Natural killer cell (primary cell): ENCODE results near the gene SVEP1. TPM values are rescaled to one million over a fixed set of nuclear protein-coding genes. Genes with fewer than 3 reads are reported as not detected.
"Not testable (repeated sequence)": the region's sequence is repeated elsewhere in the genome, so short reads cannot be mapped to it uniquely, and the experiment has no call there.

Experiments
- ATAC-seq, 3 donors: fragments of 150-1000 bp in 2 of 3; fragments of 200-7000 bp in 1 of 3; cut with Tn5 transposase; 1 replicate in 1 of 3; 2 replicates in 2 of 3; pipeline ENCODE4 v1.10.0; 2021; ENCODE audit warnings: mild to moderate bottlenecking in 2 of 3, moderate library complexity in 2 of 3
- DNase-seq, 2 donors: peaks; one replicate each; pipeline versions ENCODE4 v3.0.0 to v3.0.0-alpha.2; 2013 to 2021; ENCODE audit warnings: mixed read lengths in 1 of 2
- H3K27ac ChIP-seq: one replicate; pipeline ENCODE4 v1.5.1; 2013; ENCODE audit warnings: mild to moderate bottlenecking, low read length
- H3K27me3 ChIP-seq: one replicate; pipeline ENCODE4 v1.6.1; 2013; ENCODE audit warnings: low read length; ENCODE audit not compliant: control insufficient read depth, insufficient read depth
- H3K36me3 ChIP-seq: one replicate; pipeline ENCODE4 v1.6.1; 2013; ENCODE audit warnings: low read length; ENCODE audit not compliant: control insufficient read depth, insufficient read depth
- H3K4me1 ChIP-seq: one replicate; pipeline ENCODE4 v1.6.1; 2013; ENCODE audit warnings: low read length; ENCODE audit not compliant: control insufficient read depth, insufficient read depth
- H3K4me3 ChIP-seq: one replicate; pipeline ENCODE4 v1.5.1; 2013; ENCODE audit warnings: low read length
- H3K9me3 ChIP-seq: one replicate; pipeline ENCODE4 v1.6.1; 2013; ENCODE audit warnings: low read length; ENCODE audit not compliant: control insufficient read depth, insufficient read depth
- H3K27ac Mint-ChIP-seq, 2 donors: one replicate each; pipeline ENCODE4 v1.8.0; 2022; ENCODE audit warnings: mild to moderate bottlenecking in 2 of 2, mixed read lengths in 2 of 2, moderate library complexity in 1 of 2
- H3K27me3 Mint-ChIP-seq, 2 donors: one replicate each; pipeline ENCODE4 v1.8.0; 2022; ENCODE audit warnings: low read depth in 2 of 2, mixed read lengths in 2 of 2
- H3K36me3 Mint-ChIP-seq: one replicate; pipeline ENCODE4 v1.8.0; 2022; ENCODE audit warnings: mixed read lengths
- H3K4me1 Mint-ChIP-seq, 2 donors: one replicate each; pipeline ENCODE4 v1.8.0; 2022; ENCODE audit warnings: mixed read lengths in 2 of 2
- H3K4me3 Mint-ChIP-seq: one replicate; pipeline ENCODE4 v1.8.0; 2022; ENCODE audit warnings: mild to moderate bottlenecking, moderate library complexity, mixed read lengths
- H3K9me3 Mint-ChIP-seq, 2 donors: one replicate each; pipeline ENCODE4 v1.8.0; 2022; ENCODE audit warnings: mixed read lengths in 2 of 2
- WGBS: methylation state at CpG from one replicate; pipeline ENCODE4 v1.1.7; 2013; ENCODE audit warnings: missing lambda C conversion rate; ENCODE audit not compliant: insufficient coverage; 5-methylcytosine and 5-hydroxymethylcytosine counted together
- intact Hi-C: fragments of 100-400 bp; cut with micrococcal nuclease; formaldehyde crosslinking; loops from one replicate; pipeline ENCODE4 v1.14.2; 2022
- total RNA-seq, 4 donors: library from RNA; stranded (reverse); fragments of 120-200 nt in 1 of 4; gene quantifications; one replicate each; pipeline versions ENCODE4 v1.2.3 to v1.2.4, GENCODE V29; 2013 to 2022
- TF ChIP-seq, protein P1 (sequence below): fragments of 200-600 bp; IDR thresholded peaks from one replicate; pipeline ENCODE4 v1.8.0; 2022; ENCODE audit warnings: antibody characterized with exemption

The SVEP1 gene
- total RNA-seq, 3 donors from 2014 or later (not counting 1 experiment from before 2014, with no cell fraction given) = not detected

- Histone ChIP-seq H3K4me3 (no peak overlapping the region), H3K27me3 (no peaks in the 10 kb centered on the region), H3K27ac (no peak overlapping the region), H3K36me3 (no peaks in the 10 kb centered on the region), H3K4me1 (no peaks in the 10 kb centered on the region), H3K9me3 (no peaks in the 10 kb centered on the region)
- no peak for ATAC-seq
- Mint-ChIP-seq H3K4me1 (no peaks in the 10 kb centered on the region), H3K9me3 (no peaks in the 10 kb centered on the region), H3K27me3 (peaks cover 0 to 2% of the 10 kb centered on the region in 2 donors), H3K4me3 (no peak overlapping the region), H3K27ac (no peak overlapping the region), H3K36me3 (no peaks in the 10 kb centered on the region)
- DNase-seq = no peak
- WGBS = 96% methylated on average over 6 of the region's 9 CpGs
- TF ChIP-seq, protein P1, sequence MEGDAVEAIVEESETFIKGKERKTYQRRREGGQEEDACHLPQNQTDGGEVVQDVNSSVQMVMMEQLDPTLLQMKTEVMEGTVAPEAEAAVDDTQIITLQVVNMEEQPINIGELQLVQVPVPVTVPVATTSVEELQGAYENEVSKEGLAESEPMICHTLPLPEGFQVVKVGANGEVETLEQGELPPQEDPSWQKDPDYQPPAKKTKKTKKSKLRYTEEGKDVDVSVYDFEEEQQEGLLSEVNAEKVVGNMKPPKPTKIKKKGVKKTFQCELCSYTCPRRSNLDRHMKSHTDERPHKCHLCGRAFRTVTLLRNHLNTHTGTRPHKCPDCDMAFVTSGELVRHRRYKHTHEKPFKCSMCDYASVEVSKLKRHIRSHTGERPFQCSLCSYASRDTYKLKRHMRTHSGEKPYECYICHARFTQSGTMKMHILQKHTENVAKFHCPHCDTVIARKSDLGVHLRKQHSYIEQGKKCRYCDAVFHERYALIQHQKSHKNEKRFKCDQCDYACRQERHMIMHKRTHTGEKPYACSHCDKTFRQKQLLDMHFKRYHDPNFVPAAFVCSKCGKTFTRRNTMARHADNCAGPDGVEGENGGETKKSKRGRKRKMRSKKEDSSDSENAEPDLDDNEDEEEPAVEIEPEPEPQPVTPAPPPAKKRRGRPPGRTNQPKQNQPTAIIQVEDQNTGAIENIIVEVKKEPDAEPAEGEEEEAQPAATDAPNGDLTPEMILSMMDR = no peak
- intact Hi-C loops = no loop called here
These were observed 173.6 kb downstream of the SVEP1 start for GRCh38 chr9:110405858-110406443.

- ATAC-seq (no peak), DNase-seq (no peak)
- H3K4me3 Mint-ChIP-seq = no peak overlapping the region
- 89% methylated on average over 4 of the region's 4 CpGs for WGBS
- H3K27me3 Mint-ChIP-seq = peaks cover 0 to 2% of the 10 kb centered on the region in 2 donors
- H3K36me3 Mint-ChIP-seq = no peaks in the 10 kb centered on the region
- H3K4me1 Mint-ChIP-seq = no peaks in the 10 kb centered on the region
- no peaks in the 10 kb centered on the region for H3K36me3 ChIP-seq
- H3K4me1 ChIP-seq = no peaks in the 10 kb centered on the region
- no peaks in the 10 kb centered on the region for H3K27me3 ChIP-seq
- no peak overlapping the region for H3K27ac ChIP-seq
- H3K9me3 ChIP-seq = no peaks in the 10 kb centered on the region
- no peak overlapping the region for H3K4me3 ChIP-seq
- TF ChIP-seq, protein P1 = no peak
- H3K27ac Mint-ChIP-seq = no peak overlapping the region
- intact Hi-C loops = no loop called here
- no peaks in the 10 kb centered on the region for H3K9me3 Mint-ChIP-seq
These were observed 175.1 kb downstream of the SVEP1 start for GRCh38 chr9:110404473-110404872.

- H3K4me1 Mint-ChIP-seq = no peaks in the 10 kb centered on the region
- Histone ChIP-seq H3K4me3 (no peak overlapping the region), H3K36me3 (no peaks in the 10 kb centered on the region), H3K9me3 (no peaks in the 10 kb centered on the region), H3K4me1 (no peaks in the 10 kb centered on the region), H3K27ac (no peak overlapping the region), H3K27me3 (no peaks in the 10 kb centered on the region)
- no peak overlapping the region for H3K27ac Mint-ChIP-seq
- H3K27me3 Mint-ChIP-seq = no peaks in the 10 kb centered on the region
- DNase-seq (no peak), ATAC-seq (no peak)
- H3K9me3 Mint-ChIP-seq = no peaks in the 10 kb centered on the region
- no peaks in the 10 kb centered on the region for H3K36me3 Mint-ChIP-seq
- H3K4me3 Mint-ChIP-seq = no peak overlapping the region
- TF ChIP-seq, protein P1 = no peak
- WGBS = 65% methylated on average over 3 of the region's 4 CpGs
- intact Hi-C loops = no loop called here
These were observed 179.6 kb downstream of the SVEP1 start for GRCh38 chr9:110399983-110400382.

DNA sequence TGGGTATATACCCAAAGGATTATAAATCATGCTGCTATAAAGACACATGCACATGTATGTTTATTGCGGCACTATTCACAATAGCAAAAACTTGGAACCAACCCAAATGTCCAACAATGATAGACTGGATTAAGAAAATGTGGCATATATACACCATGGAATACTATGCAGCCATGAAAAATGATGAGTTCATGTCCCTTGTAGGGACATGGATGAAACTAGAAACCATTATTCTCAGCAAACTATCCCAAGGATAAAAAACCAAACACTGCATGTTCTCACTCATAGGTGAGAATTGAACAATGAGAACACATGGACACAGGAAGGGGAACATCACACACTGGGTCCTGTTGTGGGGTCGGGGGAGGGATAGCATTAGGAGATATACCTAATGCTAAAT is 180.5 kb downstream of the SVEP1 start:
- H3K27me3 ChIP-seq, H3K36me3 ChIP-seq, H3K4me3 ChIP-seq, H3K4me1 ChIP-seq, H3K9me3 ChIP-seq, H3K9me3 Mint-ChIP-seq, H3K27ac ChIP-seq, ATAC-seq, H3K4me1 Mint-ChIP-seq, DNase-seq, H3K36me3 Mint-ChIP-seq, intact Hi-C loops, H3K27me3 Mint-ChIP-seq, H3K4me3 Mint-ChIP-seq, H3K27ac Mint-ChIP-seq: not testable (repeated sequence)
- WGBS = no CpG with 5 or more reads among the region's 2 CpGs
